Measurements from ENCODE around the gene SLC7A14. TPM values are rescaled to one million over a fixed set of nuclear protein-coding genes. Genes with fewer than 3 reads are reported as not detected.

SLC7A14 gene
- total RNA-seq, 1 donor from 2014 or later, result under 0.01 TPM

DNA sequence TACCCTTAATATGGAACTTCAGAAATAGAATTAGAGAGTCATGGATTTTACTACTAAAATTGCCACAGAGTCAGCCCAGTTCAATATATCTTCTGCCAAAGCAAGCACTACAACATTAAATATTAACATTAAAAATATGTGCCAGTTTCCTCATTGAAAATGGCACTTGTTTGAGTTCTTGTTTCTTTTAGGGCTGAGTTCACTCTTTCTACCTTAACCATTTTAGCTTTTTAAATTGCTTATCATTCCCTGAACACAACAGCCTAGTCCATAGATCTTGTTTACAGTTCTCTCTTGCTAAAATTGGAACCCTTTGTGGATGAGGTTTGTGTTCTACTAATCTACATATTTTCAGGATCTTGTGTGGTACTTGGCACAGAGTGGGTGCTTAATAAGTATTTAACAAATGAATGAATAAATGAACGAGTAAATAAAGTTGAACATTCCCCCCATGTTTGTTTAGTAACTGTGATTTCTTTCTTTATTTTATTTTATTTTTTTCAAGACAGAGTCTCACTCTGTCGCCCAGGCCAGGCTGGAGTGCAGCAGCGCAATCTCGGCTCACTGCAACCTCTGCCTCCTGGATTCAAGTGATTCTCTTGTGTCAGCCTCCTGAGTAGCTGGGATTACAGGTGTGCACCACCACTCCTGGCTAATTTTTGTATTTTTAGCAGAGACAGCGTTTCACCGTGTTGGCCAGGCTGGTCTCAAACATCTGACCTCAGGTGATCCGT, 46.0 kb upstream of the SLC7A14 start:
- H3K36me3 ChIP-seq (ENCODE audit: control insufficient read depth, insufficient read depth, low read length), result no peaks in the 10 kb centered on the region
- no peak overlapping the region for H3K4me3 ChIP-seq (ENCODE audit: low read depth, low read length)
- H3K27me3 ChIP-seq (ENCODE audit: control insufficient read depth, insufficient read depth, low read length), result no peaks in the 10 kb centered on the region
- TF ChIP-seq, protein P1, sequence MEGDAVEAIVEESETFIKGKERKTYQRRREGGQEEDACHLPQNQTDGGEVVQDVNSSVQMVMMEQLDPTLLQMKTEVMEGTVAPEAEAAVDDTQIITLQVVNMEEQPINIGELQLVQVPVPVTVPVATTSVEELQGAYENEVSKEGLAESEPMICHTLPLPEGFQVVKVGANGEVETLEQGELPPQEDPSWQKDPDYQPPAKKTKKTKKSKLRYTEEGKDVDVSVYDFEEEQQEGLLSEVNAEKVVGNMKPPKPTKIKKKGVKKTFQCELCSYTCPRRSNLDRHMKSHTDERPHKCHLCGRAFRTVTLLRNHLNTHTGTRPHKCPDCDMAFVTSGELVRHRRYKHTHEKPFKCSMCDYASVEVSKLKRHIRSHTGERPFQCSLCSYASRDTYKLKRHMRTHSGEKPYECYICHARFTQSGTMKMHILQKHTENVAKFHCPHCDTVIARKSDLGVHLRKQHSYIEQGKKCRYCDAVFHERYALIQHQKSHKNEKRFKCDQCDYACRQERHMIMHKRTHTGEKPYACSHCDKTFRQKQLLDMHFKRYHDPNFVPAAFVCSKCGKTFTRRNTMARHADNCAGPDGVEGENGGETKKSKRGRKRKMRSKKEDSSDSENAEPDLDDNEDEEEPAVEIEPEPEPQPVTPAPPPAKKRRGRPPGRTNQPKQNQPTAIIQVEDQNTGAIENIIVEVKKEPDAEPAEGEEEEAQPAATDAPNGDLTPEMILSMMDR (IDR thresholded peaks at IDR 0.05; ENCODE audit: insufficient read depth, low read length, severe bottlenecking), result no peak
- no peak for FAIRE-seq
- no peak for DNase-seq (ENCODE audit: low read depth)

DNA sequence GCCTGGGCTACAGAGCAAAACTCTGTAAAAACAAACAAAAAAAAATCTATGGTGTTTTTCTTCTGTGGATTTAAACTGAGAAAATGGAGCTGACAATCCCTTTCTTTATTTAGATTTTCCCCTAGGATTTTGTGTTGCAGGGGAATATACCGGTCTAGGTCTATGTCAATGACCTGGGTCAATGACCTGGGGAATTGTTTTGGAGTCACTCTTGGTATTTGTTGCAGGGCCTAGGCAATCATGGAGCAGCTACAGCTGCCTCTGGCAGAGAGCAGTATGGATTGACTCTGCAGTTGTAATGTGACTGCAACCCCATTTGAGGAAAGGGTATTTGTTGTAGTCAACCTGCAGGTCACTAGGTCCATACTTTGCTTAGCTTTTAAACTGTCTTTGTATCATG, 37.6 kb upstream of the SLC7A14 start:
- TF ChIP-seq, protein P1 (IDR thresholded peaks at IDR 0.05; ENCODE audit: insufficient read depth, low read length, severe bottlenecking), result no peak
- DNase-seq (ENCODE audit: low read depth), result no peak

DNA sequence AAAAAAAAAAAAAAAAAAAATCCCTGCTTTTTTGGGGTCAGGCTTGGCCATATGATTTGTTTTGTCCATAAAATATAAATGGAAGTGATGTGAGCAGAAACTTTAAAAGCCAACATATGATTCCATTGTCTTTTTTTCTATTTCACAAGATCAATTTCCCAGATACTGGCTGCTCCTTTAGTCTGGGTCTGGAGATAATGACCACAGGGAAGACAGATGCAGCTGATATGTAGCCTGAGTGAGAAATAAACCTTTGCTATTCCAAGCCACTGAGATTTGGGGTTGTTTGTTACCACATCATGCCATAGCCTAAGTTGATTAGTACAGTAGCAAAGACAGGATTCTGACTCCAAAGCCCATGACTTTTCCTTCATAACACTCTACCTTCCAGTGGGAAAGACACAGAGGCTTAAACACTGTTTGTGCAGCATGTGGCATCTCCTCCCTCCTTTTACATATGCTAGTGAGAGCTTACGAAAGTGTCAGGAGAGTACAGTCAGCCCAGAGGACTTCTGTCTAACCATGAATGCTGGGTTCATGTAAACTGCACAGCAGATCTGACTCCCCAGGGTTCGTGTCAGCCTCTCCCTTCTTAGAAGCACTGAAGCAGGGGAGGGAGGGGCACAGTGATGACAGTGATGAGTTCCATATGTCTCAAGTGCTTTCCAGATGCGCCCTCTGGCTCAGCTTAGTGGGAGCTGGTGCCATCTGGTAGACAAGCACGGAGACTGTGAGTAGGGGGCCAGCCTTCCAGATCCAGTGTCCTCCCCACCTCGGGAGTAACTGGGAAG, 36.7 kb upstream of the SLC7A14 start:
- no peaks in the 10 kb centered on the region for H3K27me3 ChIP-seq (ENCODE audit: control insufficient read depth, insufficient read depth, low read length)
- no peak overlapping the region for H3K4me3 ChIP-seq (ENCODE audit: low read depth, low read length)
- H3K36me3 ChIP-seq (ENCODE audit: control insufficient read depth, insufficient read depth, low read length), result no peaks in the 10 kb centered on the region
- FAIRE-seq, result no peak
- DNase-seq (ENCODE audit: low read depth), result no peak
- TF ChIP-seq, protein P1 (IDR thresholded peaks at IDR 0.05; ENCODE audit: insufficient read depth, low read length, severe bottlenecking), result no peak

More for the DNA sequence above, 37.6 kb upstream of the SLC7A14 start:
- Histone ChIP-seq H3K27me3 (ENCODE audit: control insufficient read depth, insufficient read depth, low read length) (no peaks in the 10 kb centered on the region), H3K36me3 (ENCODE audit: control insufficient read depth, insufficient read depth, low read length) (no peaks in the 10 kb centered on the region), H3K4me3 (ENCODE audit: low read depth, low read length) (no peak overlapping the region)
- no peak for FAIRE-seq

DNA sequence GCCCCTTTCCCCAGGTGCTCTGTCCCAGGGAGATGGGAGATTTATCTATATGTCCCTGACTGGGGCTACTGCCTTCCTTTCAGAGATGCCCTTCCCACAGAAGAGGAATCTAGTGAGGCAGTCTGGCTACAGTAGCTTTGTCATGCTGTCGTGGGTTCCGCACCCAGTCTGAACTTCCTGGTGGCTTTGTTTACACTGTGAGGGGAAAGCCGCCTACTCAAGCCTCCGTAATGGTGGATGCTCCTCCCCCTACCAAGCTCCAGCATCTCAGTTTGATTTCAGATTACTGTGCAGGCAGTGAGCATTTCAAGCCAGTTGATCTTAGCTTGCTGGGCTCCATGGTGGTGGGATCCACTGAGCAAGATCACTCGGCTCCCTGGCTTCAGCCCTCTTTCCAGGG, 35.4 kb upstream of the SLC7A14 start:
- peak; percentile 6 for DNase-seq (ENCODE audit: low read depth)
- no peak overlapping the region for H3K4me3 ChIP-seq (ENCODE audit: low read depth, low read length)
- no peak for FAIRE-seq
- TF ChIP-seq, protein P1 (IDR thresholded peaks at IDR 0.05; ENCODE audit: insufficient read depth, low read length, severe bottlenecking), result no peak
- no peaks in the 10 kb centered on the region for H3K36me3 ChIP-seq (ENCODE audit: control insufficient read depth, insufficient read depth, low read length)
- H3K27me3 ChIP-seq (ENCODE audit: control insufficient read depth, insufficient read depth, low read length), result no peaks in the 10 kb centered on the region

DNA sequence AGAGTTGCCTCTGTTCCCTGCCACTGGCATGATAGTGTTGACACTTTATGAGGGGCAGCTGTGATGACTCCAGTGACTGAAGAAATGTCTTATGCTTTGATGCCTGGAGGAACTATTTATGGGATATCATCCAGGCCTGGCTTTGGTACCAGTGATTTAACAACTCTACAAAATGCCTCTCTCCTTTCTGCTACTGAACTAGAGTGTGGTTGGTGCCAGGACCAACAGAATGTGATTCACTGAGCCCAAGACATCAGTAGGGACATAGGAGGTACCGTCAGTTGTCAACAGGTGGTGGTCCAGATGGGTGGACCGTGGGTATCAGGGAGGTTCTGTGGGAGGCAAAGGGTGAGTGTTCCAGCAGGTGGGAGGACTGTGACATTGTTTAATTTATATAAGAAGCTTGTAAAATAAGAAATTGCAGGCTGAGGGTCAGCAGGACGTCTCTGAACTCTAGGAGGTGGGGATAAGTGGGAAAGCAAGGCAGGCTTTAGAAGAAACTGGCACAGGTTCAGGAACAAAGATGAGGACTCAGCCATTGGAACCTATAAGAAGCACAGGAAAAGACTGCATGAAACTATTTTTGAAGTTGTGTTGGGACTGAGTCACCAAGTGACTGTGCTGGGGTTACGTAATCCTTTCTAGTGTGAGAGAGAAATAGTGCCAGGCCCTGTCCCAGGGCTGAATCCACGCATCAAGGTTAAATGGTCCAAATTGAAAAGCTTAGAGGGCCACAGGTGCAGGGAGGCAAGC, 28.5 kb upstream of the SLC7A14 start:
- Histone ChIP-seq H3K27me3 (ENCODE audit: control insufficient read depth, insufficient read depth, low read length) (no peaks in the 10 kb centered on the region), H3K4me3 (ENCODE audit: low read depth, low read length) (no peak overlapping the region), H3K36me3 (ENCODE audit: control insufficient read depth, insufficient read depth, low read length) (no peaks in the 10 kb centered on the region)
- FAIRE-seq (peak; percentile 52), DNase-seq (ENCODE audit: low read depth) (peak; percentile 91)
- TF ChIP-seq, protein P1 (IDR thresholded peaks at IDR 0.05; ENCODE audit: insufficient read depth, low read length, severe bottlenecking), result no peak
